Measurements from ENCODE around the gene LURAP1L. TPM values are rescaled to one million over a fixed set of nuclear protein-coding genes. Genes with fewer than 3 reads are reported as not detected.
A peak's percentile ranks its signal among the peaks of the same experiment; 100 is the strongest.

LURAP1L gene
- total RNA-seq, 1 donor from 2014 or later: 1.9 TPM

- intact Hi-C loops (cut with DNase I): no loop called here
- DNase-seq (ENCODE audit: missing footprints) (no peak), ATAC-seq (no peak)
These were observed 1.3 kb upstream of the LURAP1L start for GRCh38 chr9:12773562-12773961.

- intact Hi-C loops (cut with DNase I): loop anchor here (5.0 kb wide), 3 partner anchors 36 to 106 kb away; no protein-coding TSS in a partner anchor
These were observed 1.1 kb downstream of the LURAP1L start for GRCh38 chr9:12775679-12776512.

GRCh38 chr9:12776513-12777055, 1.8 kb downstream of the LURAP1L start:
- DNase-seq (ENCODE audit: missing footprints): peak; percentile 89
- intact Hi-C loops (cut with DNase I): loop anchor here (5.0 kb wide), 3 partner anchors 36 to 106 kb away; no protein-coding TSS in a partner anchor
- peak; percentile 2 for ATAC-seq

More at GRCh38 chr9:12775679-12776512, 1.1 kb downstream of the LURAP1L start:
- ATAC-seq (peak; percentile 95), DNase-seq (ENCODE audit: missing footprints) (peak; percentile 57)

- DNase-seq (ENCODE audit: missing footprints): no peak
- ATAC-seq: no peak
- intact Hi-C loops (cut with DNase I): loop anchor here (5.0 kb wide), 3 partner anchors 35 to 105 kb away; no protein-coding TSS in a partner anchor
These were observed 2.6 kb downstream of the LURAP1L start for GRCh38 chr9:12777121-12778022.

- intact Hi-C loops (cut with DNase I): loop anchor here (5.0 kb wide), 3 partner anchors 34 to 104 kb away; no protein-coding TSS in a partner anchor
- ATAC-seq: no peak
These were observed 3.6 kb downstream of the LURAP1L start for GRCh38 chr9:12778389-12778788.

GRCh38 chr9:12781226-12781733, 6.5 kb downstream of the LURAP1L start:
- intact Hi-C loops (cut with DNase I): no loop called here
- DNase-seq (ENCODE audit: missing footprints): no peak

More at GRCh38 chr9:12778389-12778788, 3.6 kb downstream of the LURAP1L start:
- DNase-seq (ENCODE audit: missing footprints): no peak

GRCh38 chr9:12783767-12784460, 9.1 kb downstream of the LURAP1L start:
- no peak for DNase-seq (ENCODE audit: missing footprints)
- ATAC-seq: no peak
- intact Hi-C loops (cut with DNase I): no loop called here

More at GRCh38 chr9:12781226-12781733, 6.5 kb downstream of the LURAP1L start:
- ATAC-seq: no peak

GRCh38 chr9:12784461-12785259, 9.8 kb downstream of the LURAP1L start:
- DNase-seq (ENCODE audit: missing footprints) (no peak), ATAC-seq (no peak)
- intact Hi-C loops (cut with DNase I): no loop called here

- DNase-seq (ENCODE audit: missing footprints): no peak
- intact Hi-C loops (cut with DNase I): no loop called here
- ATAC-seq: no peak
These were observed 10.5 kb downstream of the LURAP1L start for GRCh38 chr9:12785260-12785770.

GRCh38 chr9:12785941-12786340, 11.1 kb downstream of the LURAP1L start:
- ATAC-seq (no peak), DNase-seq (ENCODE audit: missing footprints) (no peak)
- intact Hi-C loops (cut with DNase I): no loop called here

GRCh38 chr9:12790001-12790400, 15.2 kb downstream of the LURAP1L start:
- intact Hi-C loops (cut with DNase I): no loop called here
- no peak for DNase-seq (ENCODE audit: missing footprints)

GRCh38 chr9:12790883-12791282, 16.1 kb downstream of the LURAP1L start:
- no peak for ATAC-seq
- intact Hi-C loops (cut with DNase I): no loop called here

More at GRCh38 chr9:12790001-12790400, 15.2 kb downstream of the LURAP1L start:
- no peak for ATAC-seq

GRCh38 chr9:12794101-12794799, 19.4 kb downstream of the LURAP1L start:
- DNase-seq (ENCODE audit: missing footprints): no peak
- no peak for ATAC-seq
- intact Hi-C loops (cut with DNase I): no loop called here

More at GRCh38 chr9:12790883-12791282, 16.1 kb downstream of the LURAP1L start:
- no peak for DNase-seq (ENCODE audit: missing footprints)

- no peak for ATAC-seq
These were observed 21.8 kb downstream of the LURAP1L start for GRCh38 chr9:12796601-12797000.

GRCh38 chr9:12797037-12797436, 22.2 kb downstream of the LURAP1L start:
- DNase-seq (ENCODE audit: missing footprints) (no peak), ATAC-seq (no peak)
- intact Hi-C loops (cut with DNase I): no loop called here

More at GRCh38 chr9:12796601-12797000, 21.8 kb downstream of the LURAP1L start:
- no peak for DNase-seq (ENCODE audit: missing footprints)
- intact Hi-C loops (cut with DNase I): no loop called here

- DNase-seq (ENCODE audit: missing footprints): no peak
- intact Hi-C loops (cut with DNase I): no loop called here
These were observed 23.4 kb downstream of the LURAP1L start for GRCh38 chr9:12798066-12798770.

More at GRCh38 chr9:12798066-12798770, 23.4 kb downstream of the LURAP1L start:
- no peak for ATAC-seq

All from Right ventricle myocardium inferior (tissue), 1 donor.